NCI-H510A treated with DMSO at 0.1 percent for 48 hours (cell line): ENCODE results near the gene EPSTI1.
A peak's percentile ranks its signal among the peaks of the same experiment; 100 is the strongest.
"Not testable (repeated sequence)": the region's sequence is repeated elsewhere in the genome, so short reads cannot be mapped to it uniquely, and the experiment has no call there.

Source experiments
- DNase-seq: peaks from one replicate; lab custom pipeline; 2025; lab: John Stamatoyannopoulos, UW

Gene EPSTI1

DNA sequence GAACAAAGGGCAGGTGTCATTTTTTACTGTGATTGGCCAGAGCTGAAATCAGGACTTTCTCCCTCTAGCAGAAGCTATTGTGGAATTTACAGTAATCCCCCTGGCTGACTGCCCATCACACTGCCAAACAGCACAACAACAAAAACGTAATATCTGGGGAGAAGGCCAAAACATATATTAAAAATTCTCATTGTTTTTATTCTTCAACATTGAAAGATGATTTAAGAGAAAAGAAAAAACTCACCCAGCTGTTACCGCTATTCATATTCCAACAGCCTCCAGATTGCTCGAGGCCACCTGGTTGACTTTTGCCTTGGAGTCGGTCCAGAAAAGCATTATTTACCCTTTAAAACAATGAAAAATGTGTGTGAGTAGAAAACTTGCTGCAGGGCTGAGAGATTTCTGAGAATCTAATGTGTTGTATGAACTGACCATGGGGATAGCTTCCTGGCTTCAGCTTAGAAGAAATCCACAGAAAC, 97.2 kb downstream of the EPSTI1 start:
- DNase-seq, result no peak

DNA sequence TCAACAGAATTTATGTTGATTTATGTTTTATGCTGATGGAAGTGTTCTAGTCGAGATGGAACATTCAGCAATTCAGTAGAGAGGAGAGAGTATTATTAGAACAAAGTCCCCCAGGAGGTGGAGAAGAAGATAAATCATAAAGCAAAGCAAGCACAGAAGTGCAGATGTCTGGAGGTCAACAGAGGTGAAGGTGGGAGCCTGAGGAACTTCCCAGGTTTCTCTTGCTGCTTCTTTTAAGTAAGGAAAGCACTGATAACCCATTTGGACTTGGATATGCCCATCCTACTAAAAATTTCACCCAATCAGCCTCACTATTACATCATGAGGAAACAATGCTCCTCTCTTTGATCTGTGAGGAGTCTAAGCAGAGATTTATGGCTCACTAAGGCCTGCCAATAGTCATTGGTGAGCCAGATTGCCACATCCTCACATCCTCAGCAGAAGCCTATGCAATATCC, 98.8 kb downstream of the EPSTI1 start:
- DNase-seq, result no peak

DNA sequence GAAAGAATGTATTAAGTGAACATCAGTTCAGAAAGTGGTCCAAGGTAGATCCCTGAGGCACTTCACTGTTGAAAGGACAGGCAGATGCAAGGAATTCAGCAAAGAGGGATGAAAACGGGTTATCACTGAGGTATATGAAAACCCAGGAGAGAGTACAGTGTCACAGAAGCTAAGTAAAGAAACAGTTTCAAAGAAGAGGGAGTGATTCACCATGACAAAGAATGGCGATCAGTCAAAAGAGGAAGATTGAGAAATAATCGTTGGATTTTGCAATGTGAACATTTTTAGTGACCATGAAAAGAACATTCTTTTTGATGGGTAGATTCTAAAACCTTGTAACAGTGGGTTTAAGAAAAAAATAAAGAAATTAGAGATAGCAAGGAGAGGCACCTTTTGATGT, 99.3 kb downstream of the EPSTI1 start:
- no peak for DNase-seq

DNA sequence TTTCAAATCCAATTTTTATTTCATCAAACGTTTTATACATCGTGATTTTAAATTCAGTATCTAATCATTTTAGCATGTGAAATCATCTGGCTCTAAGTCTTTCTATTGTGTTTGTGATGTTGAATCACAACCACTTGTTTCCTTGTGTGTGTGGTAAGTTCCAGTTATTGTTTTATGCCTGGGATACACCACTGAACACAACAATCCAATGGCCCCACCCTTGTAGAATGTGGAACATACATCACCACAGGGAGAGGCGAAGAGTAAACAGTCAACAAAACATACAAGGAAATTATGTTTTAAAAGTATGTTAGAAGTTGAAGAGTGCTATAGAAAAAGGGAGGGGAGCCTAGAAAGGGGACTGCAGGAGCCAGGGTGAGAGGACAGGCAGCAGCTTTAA, 100.5 kb downstream of the EPSTI1 start:
- DNase-seq, result no peak

DNA sequence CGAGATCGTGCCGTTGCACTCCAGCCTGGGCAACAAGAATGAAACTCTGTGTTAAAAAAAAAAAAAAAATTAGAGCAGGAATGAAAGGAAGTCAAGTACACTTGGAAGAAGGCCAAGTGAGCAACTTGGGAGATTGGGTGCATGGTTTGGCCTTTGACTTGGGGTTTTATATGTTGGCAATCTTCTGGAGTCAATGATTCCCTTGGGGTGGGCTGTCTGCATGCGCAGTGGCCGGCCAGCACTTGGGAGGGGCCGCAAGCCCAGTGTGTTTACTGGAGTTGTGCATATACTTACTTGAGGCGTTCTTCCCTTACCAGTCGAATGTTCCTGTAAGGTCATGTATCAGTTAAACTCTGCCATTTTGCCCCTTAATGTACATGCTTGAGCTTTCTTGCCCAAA, 106.7 kb downstream of the EPSTI1 start:
- no peak for DNase-seq

DNA sequence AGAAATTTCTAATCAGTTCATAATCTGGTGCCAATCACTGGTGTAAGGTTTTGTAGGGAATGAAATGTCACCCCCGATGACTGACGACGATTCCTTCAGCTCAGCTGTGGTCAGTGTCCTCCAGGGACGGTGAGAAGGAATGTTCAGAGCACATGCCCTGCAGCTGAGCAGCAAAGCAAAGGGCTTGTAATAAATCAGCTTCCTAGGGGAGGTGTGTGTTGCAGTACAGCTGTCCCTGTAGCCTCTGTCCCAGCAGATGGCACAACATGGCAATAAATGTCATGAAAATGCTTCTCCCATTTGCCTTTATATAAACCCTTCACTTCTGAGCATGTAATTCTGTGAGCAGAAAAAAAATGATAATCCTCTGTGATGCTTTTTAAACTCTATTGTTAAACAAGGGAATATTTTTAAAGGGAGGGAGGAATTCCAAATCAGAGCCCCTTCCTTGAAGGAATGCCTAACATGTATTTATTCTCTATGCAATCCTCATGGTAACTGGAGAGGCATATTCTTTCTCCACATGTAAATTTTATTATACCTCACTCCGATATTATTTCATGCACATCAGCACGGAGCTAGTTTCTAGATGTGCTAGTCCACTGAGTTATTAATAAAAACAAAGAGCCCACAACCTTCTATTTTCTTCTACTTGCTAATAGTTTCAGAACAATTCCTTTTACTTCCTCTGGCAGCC, 108.1 kb downstream of the EPSTI1 start:
- DNase-seq, result peak; percentile 5

DNA sequence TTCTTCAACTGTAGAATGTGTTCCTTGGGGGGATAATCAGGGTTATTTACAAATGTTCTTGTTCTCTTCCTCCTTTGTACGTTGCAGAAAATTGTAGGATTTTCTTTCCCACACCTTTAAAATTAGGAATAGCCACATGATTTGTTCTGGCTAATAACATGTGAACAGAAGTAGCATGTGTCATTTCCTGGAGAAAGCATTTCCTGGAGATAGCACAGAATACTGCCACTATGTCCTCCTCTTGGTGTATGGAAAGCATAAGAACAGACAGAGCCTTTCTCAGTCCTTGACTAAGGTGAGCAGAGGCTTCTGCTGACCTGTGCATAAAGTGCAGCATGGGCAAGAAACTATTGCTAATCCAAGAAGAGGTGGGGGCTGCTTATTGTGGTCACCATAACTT, 108.9 kb downstream of the EPSTI1 start:
- DNase-seq, result no peak

DNA sequence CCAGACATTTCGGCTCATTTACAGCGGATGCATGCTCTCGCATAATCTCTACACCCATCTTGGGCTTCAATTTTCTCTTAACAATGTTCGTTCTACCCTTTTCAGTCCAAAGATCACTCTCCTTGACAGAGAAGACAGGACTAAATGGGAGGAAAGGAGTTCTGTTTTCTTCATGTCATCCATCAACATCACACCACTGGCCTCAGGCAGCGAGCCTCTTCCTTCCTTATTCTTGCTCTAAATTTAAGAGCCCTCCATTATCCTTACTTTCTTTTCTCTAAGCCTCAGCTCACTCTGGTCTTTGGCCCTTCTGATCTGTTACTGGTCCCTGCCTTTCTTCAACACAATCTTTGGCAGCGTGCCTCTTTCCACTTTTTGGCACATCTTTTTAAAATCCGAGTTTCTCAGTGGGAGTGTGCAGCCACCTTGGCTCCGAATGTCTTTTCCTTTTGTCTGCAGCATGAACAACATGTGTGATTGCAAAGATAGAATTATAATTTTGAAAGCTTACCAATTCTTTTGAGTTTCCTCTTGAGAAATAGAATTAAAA, 111.9 kb downstream of the EPSTI1 start:
- no peak for DNase-seq

DNA sequence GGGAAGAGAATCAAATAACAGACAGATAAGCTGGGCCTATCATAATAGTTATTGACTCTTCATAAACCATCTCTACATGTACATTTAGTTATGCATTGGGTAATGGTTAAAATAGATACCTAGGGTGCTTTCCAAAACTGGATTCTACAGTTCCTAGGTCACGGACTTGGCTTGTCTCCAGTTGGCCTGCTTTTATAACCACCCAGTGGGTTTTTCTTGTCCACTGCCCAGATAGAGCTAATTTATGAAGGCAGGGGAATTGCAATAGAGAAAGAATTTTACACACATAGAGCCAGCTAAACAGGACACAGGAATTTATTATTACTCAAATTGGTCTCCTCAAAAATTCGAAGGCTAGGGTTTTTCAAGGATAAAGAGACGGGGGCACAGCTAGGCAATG, 113.3 kb downstream of the EPSTI1 start:
- no peak for DNase-seq

DNA sequence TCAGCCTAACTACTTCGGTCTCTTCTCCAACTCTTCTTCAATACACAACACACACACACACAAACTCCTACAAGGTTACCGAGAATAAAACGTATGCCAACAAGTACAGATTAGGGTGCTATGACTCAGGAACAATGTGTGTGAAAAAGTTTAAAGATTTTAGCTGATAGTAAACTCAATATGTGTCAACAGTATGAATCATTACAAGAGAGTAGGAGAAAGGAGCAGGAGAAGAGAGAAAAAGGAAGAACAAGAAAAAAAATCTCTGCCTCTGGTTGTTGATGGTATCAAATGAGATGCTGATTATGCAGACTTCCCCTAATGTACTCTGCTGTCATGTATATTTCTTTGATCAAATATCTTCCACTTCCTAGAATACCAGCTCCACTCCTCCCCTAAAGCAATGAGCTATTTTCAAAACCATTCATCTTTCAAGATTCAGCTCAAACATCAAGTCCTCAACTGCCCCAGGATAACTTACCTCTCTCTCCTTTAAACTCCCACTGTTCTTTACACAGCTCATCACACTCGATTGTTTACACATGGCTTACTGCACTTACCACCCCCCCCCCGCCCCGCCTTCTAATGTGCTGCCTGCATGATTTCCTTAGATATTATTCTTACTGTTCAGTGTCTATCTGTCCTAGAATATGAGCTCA, 115.0 kb downstream of the EPSTI1 start:
- DNase-seq, result peak; percentile 2

DNA sequence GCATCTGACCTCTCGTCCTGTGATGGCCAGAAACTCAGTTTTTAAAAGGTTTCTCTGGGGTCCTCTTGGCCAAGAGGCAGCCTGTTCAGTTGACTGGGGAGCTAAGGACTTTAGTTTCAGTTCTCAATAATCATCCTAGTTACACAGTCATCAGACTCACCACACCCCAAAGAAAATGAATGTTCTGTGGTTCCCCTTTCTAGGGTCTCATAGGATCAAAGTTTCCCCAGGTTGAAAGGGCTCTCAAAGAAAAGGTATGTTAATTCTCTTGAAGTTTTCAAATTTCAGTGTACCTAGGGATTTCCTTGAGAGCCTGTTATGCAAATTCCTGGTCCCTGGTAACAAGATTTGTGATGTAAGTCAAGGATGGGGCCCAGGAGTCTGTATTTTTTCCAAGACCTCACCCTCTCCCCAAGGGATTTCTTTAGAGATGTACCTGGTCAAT, 115.7 kb downstream of the EPSTI1 start:
- no peak for DNase-seq

DNA sequence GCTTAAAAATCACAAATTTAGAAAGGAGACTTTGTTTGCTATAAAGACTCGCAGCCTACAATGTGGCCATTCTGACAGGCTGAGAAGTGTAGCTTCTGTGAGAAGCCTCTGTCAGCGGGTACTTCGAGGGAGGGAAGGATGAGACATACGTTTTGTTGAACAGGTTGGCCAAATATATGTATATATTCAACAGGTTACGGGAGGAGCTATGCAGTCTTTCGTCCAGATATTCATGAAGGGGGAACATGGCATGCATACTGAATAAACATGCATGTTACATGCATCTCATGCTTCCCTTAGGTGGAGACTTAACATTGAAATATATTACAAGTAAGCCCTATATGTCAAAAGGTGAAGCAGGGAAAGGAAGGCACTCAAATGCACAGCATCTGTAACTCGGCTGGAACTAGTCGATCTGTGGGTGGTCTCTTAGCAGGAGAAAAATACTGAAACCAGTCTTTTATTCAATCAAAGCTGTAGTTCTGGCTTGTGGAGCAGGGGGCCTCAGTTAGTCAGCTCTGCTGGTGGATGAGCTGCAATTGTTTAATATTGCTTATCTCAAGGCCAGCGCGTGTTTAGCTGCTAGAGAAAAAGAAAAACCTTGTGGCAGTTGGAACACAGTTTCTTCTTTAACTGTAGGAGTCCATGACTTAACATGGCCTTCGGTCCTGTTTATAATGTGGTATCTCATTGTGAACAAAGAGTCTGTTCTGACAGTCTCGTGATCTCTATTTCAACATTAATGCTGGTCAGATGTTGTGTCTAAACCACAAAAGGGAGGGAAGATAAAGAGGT, 116.4 kb downstream of the EPSTI1 start:
- DNase-seq, result no peak

DNA sequence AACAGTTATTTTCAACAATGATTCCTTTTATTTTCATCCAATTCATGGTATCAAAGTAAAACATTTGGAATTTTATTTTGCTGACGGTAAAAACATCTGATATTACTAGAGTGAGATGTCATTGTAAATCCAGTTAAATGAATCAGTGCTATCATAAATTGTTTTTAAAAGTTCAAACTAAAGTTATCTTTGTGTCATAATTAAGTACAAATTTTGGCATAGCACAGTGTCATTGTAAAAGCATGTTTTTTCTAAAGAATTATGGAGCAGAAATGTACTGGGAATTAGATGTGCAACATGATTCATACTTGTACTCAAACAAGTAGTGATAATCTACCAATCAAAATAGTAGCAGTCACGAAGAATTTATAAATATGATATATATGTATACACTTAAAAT, 117.8 kb downstream of the EPSTI1 start:
- DNase-seq, result no peak

DNA sequence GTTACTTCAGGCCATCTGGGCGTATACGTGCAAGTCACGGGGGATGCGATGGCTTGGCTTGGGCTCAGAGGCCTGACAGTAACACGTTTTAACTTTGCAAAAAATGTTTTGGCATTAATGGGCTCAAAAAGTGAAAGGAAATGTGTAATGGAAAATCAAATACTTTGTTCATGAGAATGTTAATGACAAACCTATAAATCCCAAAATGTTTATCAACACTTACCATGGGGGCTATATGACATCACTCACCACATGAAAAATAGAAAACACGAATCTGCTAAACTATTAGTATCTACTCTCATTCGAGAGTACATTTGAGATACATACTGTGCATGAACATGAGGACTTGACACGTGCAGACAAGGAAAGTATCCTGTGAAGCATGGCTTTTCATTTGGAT, 119.0 kb downstream of the EPSTI1 start:
- DNase-seq, result no peak

DNA sequence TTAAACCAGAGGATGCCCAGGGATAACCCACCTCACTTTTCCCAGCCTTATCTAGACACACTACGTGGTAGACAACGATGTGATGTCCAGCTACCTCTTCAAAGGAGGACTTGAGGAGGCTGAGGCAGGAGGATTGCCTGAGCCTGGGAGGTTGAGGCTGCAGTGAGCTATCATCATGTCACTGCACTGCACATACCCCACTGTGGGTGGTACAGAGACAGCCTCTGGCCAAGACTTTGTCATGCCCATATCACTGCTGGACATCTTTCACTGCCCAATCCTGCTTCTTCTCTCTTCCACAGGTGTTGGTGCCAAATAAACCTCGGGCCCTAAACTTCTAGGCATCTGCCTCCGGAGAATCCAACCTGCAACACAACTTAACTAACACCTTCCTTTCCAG, 124.8 kb downstream of the EPSTI1 start:
- no peak for DNase-seq

DNA sequence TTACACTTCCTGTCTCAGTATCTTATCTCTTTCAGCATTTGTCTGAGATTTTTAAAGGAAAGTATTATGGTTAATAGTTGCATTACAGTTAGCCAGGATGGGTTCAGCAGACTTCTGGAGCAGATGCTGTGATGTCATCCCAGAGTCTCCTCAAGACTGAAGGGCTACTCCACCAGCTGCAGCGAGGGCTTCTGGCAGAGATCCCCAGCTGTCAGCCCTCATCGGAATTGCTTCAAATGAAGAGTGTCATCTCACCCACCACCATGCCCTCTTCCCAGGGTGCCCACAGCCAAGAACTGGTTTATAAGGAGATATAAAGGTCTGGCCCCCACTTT, 126.3 kb downstream of the EPSTI1 start:
- no peak for DNase-seq

DNA sequence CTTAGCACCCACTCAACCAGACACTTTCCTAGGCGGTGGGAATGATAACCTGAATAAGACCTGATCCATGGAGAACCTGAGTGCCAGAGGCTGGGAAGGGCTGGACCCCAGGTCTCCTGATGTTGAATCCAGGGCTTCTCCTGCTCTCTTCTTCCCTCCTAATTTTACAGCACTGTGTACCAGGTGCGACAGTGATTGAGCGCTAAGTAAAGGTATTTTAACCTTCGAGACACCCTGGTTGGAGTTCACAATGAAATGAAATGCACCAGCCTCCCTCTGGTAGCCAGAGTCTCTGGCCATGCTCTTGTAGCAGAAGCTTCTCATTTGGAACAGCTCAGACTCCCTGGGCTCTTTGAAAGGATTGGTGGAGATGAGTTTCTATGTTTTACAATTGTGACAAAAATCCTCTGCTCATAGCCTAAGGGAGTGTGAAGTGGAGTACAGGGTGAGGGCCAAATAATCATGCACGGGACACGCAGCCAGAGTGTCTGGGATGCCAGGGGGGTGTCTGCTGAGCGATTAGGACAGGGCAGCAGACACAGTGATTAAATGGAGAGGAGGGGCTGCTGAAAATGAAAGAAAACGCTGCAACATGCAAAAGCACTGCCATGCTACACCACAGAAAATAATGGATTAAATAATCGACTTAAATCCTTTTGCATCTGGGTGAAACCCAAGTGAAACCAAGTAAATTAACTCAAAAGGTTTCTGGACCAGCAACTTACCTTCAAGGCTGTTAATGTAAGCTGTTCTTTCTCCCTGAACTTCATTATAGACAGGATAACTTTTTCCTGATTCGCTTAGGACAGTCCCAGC, 126.9 kb downstream of the EPSTI1 start:
- no peak for DNase-seq

DNA sequence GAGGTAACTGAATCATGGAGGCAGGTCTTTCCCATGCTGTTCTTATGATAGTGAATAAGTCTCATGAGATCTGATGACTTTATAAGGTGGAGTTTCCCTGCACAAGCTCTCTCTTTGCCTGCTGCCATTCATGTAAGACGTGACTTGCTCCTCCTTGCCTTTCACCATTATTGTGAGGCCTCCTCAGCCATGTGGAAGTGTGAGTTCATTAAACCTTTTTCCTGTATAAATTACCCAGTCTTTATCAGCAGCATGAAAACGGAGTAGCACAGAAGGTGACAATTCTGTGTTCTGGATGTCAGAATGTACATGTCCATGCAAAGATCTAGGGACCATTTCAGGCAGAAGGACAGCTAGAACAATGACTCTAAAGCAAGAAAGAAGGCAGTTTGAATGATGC, 129.7 kb downstream of the EPSTI1 start:
- not testable (repeated sequence) for DNase-seq

DNA sequence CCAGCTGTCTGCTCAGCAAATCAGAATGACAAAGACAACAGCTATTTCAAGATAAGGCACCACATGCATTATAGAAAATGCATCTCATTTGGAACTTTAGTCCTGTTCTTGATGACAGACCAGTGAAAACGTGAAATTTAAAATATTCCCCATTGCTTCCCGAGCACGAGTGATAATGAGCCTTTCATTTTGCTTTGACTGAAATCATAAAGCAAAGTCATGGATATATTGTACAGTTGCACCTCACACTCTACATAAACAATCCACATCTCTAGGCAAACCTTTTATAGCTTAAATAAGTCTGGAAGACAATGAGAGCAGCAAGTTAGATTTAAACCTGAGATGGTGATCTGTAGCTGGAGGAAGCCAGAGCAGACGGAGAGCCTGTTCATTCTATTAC, 131.6 kb downstream of the EPSTI1 start:
- DNase-seq, result no peak

DNA sequence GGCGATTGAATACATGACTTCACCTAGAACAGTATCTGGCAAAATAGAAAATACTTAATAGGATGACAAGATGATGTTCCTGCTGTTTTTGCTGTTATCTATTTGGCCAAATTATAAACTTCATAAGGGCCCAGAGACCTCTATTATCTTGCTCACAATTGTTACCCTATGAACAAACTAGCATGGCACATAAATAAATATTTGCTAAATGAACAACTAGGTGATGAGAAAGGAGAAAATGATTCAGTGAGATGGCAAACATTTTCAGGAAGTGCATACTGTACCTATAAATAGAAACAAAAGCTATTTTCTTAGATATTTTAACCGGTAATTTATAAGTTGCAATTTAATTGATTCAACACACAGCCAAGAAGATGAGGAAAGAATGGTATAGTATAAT, 132.3 kb downstream of the EPSTI1 start:
- no peak for DNase-seq

DNA sequence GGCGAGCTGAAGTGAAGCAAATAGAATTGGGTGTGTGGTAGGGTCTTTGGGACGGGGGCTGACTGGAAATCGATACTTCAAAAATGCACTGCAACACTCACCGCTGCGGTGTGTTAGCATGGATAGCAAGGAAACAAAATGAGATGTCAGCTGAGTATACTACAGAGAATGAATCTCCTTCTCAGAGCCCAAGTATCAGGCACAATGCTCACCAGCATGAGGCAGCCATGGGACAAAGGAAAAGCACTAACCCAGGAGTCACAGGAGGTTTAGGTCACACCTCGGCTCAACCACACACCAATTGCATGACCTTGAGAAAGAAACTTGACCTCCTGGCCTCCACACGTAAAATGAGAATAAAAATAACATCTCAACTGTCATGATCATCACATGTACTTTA, 136.6 kb downstream of the EPSTI1 start:
- DNase-seq, result no peak

DNA sequence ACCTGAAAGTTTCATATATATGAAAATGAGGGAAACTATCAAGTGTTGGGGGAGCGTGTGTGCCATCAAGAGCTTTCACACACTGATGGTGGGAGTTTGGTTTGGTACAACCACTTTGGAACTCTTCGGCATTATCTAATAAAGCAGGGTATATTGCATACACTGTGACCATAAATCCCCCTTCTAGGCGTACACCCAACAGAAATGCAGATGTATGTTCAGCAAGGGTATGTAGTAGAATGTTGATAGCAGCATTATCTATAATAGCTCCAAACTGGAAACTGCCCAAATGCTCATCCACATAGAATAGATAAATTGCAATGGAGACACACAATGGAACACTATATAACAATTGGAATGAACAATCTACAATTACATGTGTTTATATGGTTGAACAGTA, 139.9 kb downstream of the EPSTI1 start:
- DNase-seq, result no peak
